ENCODE measurements around the gene SLC6A7.

The SLC6A7 gene

GRCh38 chr5:150258130-150258529, 68.3 kb downstream of the SLC6A7 start:
- no peak overlapping the region for H3K27ac ChIP-seq
- no peak overlapping the region for H3K9ac ChIP-seq
- H3K36me3 ChIP-seq (ENCODE audit: insufficient read depth), result no peaks in the 10 kb centered on the region
- no peak overlapping the region for H2AFZ ChIP-seq (ENCODE audit: low read depth)
- no peak for TF ChIP-seq CTCF (conservative IDR thresholded peaks at IDR 0.05; ENCODE audit: low read depth, low read length)
- no peaks in the 10 kb centered on the region for H4K20me1 ChIP-seq (ENCODE audit: insufficient read depth)
- no peaks in the 10 kb centered on the region for H3K79me2 ChIP-seq (ENCODE audit: insufficient read depth, low read depth)
- H3K4me2 ChIP-seq, result no peak overlapping the region
- no peak overlapping the region for H3K4me3 ChIP-seq (IDR thresholded peaks at IDR 0.05; ENCODE audit: insufficient read depth, low read depth, low read length)
- no peaks in the 10 kb centered on the region for H3K27me3 ChIP-seq (ENCODE audit: insufficient read depth, low read depth)
- no peaks in the 10 kb centered on the region for H3K4me1 ChIP-seq (ENCODE audit: low read depth, poor library complexity, severe bottlenecking)
